Activated gamma-delta T cell treated with Interleukin-2 at 50 U/mL for 16 hours (primary cell): Measurements from ENCODE around the gene GSK3B.
"Not testable (repeated sequence)": the region's sequence is repeated elsewhere in the genome, so short reads cannot be mapped to it uniquely, and the experiment has no call there.

Experiments used
- DNase-seq: peaks from one replicate; pipeline ENCODE4 v3.0.0-alpha.2; 2020

Gene GSK3B

GRCh38 chr3:120095226-120095978, 1.2 kb upstream of the GSK3B start:
- DNase-seq = peak; percentile 79

DNA sequence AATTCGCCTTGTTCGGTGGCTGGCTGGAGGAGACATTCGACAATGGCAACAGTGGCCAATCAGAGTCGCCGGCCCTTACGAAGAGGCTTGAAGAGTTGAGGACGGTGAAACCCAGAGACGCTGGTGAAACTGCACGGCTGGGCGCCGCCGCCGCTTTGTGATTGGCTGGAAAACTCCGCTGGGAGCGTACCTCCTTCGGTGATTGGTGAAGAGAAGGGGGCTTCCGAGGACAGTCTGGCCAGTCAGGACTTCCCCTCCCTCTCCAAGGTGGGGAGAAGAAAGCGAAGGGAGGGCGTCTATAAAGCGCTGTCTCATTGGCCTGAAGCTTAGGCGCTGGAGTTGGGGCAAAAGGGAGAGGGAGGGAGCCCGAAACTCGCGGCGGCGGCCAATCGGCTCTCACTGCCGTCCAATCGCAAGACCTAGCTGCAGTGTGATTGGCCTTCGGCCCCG, 554 bp upstream of the GSK3B start:
- no peak for DNase-seq

GRCh38 chr3:120093119-120093910, 932 bp downstream of the GSK3B start:
- DNase-seq = peak; percentile 19

DNA sequence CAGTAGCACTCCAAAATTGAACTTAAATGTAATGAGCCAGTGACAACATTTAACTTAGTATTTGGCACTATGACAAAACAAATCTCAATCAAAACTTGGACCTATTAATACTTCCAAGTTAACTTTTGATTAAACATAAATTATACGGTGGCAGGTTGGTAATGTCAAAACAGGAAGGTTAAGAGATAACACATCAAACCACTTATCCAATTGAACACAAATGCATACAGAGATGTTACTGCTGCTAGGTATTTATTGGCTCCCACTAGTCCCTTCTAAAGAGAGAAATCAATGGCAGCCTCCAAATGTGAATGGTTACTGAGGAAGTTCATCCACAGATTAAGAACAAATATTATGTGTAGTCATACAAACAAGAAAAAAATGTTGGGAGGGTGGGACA, 1.8 kb downstream of the GSK3B start:
- DNase-seq = no peak

DNA sequence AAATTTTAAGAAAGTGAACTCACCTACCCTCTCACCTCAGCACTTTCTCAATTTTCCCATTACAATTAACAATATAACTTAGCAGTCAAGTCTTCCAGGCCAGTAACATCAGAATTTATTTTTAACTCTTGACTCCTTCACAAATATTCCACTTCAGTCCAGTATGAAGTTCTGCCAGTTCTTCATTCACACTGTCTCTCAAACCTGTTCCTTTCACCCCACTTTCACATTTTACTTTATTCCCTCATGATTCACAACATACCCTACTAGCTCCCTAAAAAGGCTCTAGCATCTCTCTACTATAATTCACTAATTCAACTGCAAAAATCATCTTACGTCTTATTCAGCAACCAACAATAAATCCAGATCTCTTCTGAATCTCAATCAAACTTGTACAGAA, 3.8 kb downstream of the GSK3B start:
- DNase-seq = no peak

GRCh38 chr3:120089089-120089488, 5.2 kb downstream of the GSK3B start:
- no peak for DNase-seq

GRCh38 chr3:120088622-120089021, 5.6 kb downstream of the GSK3B start:
- DNase-seq = no peak

DNA sequence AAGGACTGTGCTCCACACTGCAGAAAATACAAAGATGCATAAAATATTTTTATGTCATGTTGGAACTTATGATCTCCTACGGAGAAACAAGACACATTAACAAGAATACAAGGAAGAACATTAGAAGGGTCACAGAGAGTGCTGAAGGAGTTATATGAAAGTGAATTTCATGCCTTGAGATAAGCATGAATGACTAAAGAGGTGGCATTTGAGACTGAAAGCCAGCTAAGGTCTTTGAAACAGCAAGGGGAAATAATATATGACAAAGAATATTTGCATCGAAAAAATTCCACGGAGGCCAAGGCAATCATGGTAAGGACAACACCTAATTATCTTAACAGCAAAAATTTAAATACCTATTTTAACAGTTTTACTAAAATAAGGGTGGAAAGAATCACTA, 12.5 kb downstream of the GSK3B start:
- DNase-seq = no peak

DNA sequence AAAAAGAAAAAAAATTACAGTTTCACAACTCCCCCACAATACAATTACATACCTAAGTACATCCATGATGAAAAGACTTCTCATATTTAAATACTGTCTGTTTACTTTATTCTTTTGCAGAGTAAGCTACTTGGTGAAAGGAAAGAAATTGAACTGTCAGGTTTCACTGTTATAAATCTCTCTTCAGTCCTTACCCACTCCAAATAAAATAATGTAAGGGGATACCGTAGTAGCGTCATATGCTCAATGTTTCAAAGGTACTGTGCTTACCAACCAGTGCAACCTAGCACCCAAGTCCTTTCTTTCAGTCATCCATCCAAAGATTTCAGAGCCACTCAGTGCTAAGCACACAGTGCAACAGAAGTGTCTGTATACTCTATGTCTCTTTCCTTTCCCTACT, 13.4 kb downstream of the GSK3B start:
- no peak for DNase-seq

GRCh38 chr3:120077731-120078130, 16.5 kb downstream of the GSK3B start:
- no peak for DNase-seq

- DNase-seq = no peak
Observed at GRCh38 chr3:120072867-120073525, 21.3 kb downstream of the GSK3B start.

DNA sequence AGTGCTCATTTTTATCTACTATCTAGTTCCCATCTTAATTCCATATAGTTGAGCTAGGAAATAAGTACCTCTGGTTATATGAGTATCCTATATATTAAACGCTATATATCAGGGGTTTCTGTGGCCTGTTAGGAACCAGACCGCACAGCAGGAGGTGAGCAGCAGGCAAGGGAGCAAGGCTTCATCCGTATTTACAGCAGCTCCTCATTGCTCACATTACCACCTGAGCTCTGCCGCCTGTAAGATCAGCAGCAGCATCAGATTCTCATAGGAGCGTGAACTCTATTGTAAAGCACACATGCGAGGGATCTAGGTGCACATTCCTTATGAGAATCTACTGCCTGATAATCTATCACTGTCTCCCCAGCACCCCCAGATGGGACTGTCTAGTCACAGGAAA, 23.0 kb downstream of the GSK3B start:
- DNase-seq = no peak

GRCh38 chr3:120070263-120070981, 23.8 kb downstream of the GSK3B start:
- DNase-seq = no peak

DNA sequence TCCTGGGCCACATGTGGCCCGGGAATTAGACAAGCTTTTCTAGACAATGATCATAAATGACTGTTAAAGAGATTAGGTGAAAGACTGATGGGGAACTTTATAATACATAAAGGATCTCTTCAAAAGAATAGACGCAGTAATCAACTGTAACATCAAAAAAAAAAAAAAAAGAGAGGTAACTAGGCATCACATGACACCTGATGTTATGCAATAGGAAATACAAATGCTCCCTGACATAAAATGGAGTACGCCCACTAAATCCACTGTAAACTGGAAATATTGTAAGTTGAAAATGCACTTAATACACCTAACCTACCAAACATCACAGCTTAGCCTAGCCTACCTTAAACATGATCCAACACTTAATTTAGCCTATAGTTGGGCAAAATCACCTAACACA, 27.2 kb downstream of the GSK3B start:
- no peak for DNase-seq

- no peak for DNase-seq
Observed at GRCh38 chr3:120066634-120067033, 27.6 kb downstream of the GSK3B start.

- no peak for DNase-seq
Observed at GRCh38 chr3:120064641-120065040, 29.6 kb downstream of the GSK3B start.

GRCh38 chr3:120062474-120062873, 31.8 kb downstream of the GSK3B start:
- DNase-seq = no peak

GRCh38 chr3:120059081-120059864, 35.0 kb downstream of the GSK3B start:
- DNase-seq = no peak

DNA sequence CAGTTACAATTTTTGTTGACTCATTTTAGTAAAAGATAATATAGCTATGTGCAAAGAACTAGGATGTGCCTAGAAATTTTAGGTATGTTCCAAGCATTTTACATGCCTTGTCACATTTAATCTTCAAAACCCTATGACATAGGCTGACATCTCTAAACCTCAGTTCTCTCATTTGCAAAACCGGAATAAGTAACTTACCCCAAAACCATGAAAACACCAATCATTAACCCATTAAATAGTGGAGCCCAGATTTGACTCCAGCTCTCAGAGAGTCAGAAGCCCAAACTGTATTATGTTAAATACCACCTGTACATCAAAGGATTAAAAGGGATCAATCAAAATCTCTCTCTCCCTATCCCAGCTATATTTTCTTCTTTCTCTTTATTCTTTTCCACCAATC, 36.6 kb downstream of the GSK3B start:
- DNase-seq = no peak

GRCh38 chr3:120057029-120057428, 37.2 kb downstream of the GSK3B start:
- DNase-seq = no peak

DNA sequence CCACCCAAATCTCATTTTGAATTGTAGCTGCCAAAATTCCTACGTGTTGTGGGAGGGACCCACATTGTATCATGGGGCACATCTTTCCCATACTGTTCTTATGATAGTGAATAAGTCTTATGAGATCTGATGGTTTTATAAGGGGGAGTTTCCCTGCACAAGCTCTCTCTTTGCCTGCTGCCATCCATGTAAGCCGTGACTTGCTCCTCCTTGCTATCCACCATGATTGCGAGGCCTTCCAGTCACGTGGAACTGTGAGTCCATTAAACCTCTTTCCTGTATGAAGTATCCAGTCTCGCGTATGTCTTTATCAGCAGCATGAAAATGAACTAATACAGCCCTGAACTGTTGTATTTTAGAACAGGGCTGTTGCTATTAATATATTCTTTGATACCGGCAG, 40.6 kb downstream of the GSK3B start:
- DNase-seq = not testable (repeated sequence)

- no peak for DNase-seq
Observed at GRCh38 chr3:120052677-120053076, 41.6 kb downstream of the GSK3B start.
